ENCODE data around the gene PGLYRP4. TPM values are rescaled to one million over a fixed set of nuclear protein-coding genes. Genes with fewer than 3 reads are reported as not detected.

Gene PGLYRP4
- total and polyA plus RNA-seq, 12 donors, result not detected

- Histone ChIP-seq H3K36me3 (replicated peaks in 1 of 2) (no peaks in the 10 kb centered on the region), H3K4me1 (replicated peaks in 1 of 2) (peaks cover 0 to 3% of the 10 kb centered on the region in 2 donors), H3K27ac (peak overlapping the region in 1 of 5 donors; percentile 29), H3K9me3 (replicated peaks in 1 of 3) (no peaks in the 10 kb centered on the region), H3K27me3 (no peaks in the 10 kb centered on the region), H3K4me3 (no peak overlapping the region)
- intact Hi-C loops (cut with DNase I), result no loop called here
- TF ChIP-seq POLR2A (IDR thresholded peaks at IDR 0.05) (no peak), CTCF (IDR thresholded peaks at IDR 0.05) (no peak)
- no peak for DNase-seq
- 61 to 66% (median 65%) methylated on average over 14 to 17 of the region's 17 CpGs for WGBS, 4 donors
Observed at GRCh38 chr1:153389973-153390879, 41.6 kb upstream of the PGLYRP4 start.

- no peaks in the 10 kb centered on the region for H3K9me3 ChIP-seq (replicated peaks in 1 of 3)
Observed at GRCh38 chr1:153389401-153389800, 40.8 kb upstream of the PGLYRP4 start.

GRCh38 chr1:153387785-153388184, 39.1 kb upstream of the PGLYRP4 start:
- no peak overlapping the region for H3K4me3 ChIP-seq
- peaks cover 0 to 2% (median 0%) of the 10 kb centered on the region in 3 donors for H3K9me3 ChIP-seq (replicated peaks in 1 of 3)
- no peak overlapping the region for H3K27ac ChIP-seq
- H3K27me3 ChIP-seq, result no peaks in the 10 kb centered on the region
- 62 to 86% (median 75%) methylated on average over 4 of the region's 4 CpGs for WGBS, 4 donors
- intact Hi-C loops (cut with DNase I), result no loop called here
- H3K36me3 ChIP-seq (replicated peaks in 1 of 2), result no peaks in the 10 kb centered on the region
- no peak for DNase-seq
- H3K4me1 ChIP-seq (replicated peaks in 1 of 2), result peaks cover 0 to 3% of the 10 kb centered on the region in 2 donors
- TF ChIP-seq POLR2A (IDR thresholded peaks at IDR 0.05), result no peak
- TF ChIP-seq CTCF (IDR thresholded peaks at IDR 0.05), result no peak

More at GRCh38 chr1:153389401-153389800, 40.8 kb upstream of the PGLYRP4 start:
- Histone ChIP-seq H3K27ac (no peak overlapping the region), H3K27me3 (no peaks in the 10 kb centered on the region), H3K4me1 (replicated peaks in 1 of 2) (peaks cover 0 to 3% of the 10 kb centered on the region in 2 donors), H3K36me3 (replicated peaks in 1 of 2) (no peaks in the 10 kb centered on the region), H3K4me3 (no peak overlapping the region)
- intact Hi-C loops (cut with DNase I), result no loop called here
- TF ChIP-seq POLR2A (IDR thresholded peaks at IDR 0.05) (no peak), CTCF (IDR thresholded peaks at IDR 0.05) (no peak)
- DNase-seq, result no peak
- WGBS, 4 donors, result 71 to 100% (median 80%) methylated on average over 1 of the region's 1 CpG

GRCh38 chr1:153387001-153387400, 38.4 kb upstream of the PGLYRP4 start:
- intact Hi-C loops (cut with DNase I), result no loop called here
- WGBS, 4 donors, result 77 to 86% (median 80%) methylated on average over 4 of the region's 4 CpGs
- no peak for DNase-seq
- H3K27ac ChIP-seq, result peak overlapping the region in 1 of 5 donors; percentile 29
- no peak overlapping the region for H3K4me3 ChIP-seq
- H3K36me3 ChIP-seq (replicated peaks in 1 of 2), result no peaks in the 10 kb centered on the region
- TF ChIP-seq CTCF (IDR thresholded peaks at IDR 0.05), result no peak
- no peak for TF ChIP-seq POLR2A (IDR thresholded peaks at IDR 0.05)
- H3K4me1 ChIP-seq (replicated peaks in 1 of 2), result peaks cover 0 to 3% of the 10 kb centered on the region in 2 donors
- H3K9me3 ChIP-seq (replicated peaks in 1 of 3), result peaks cover 0 to 5% (median 0%) of the 10 kb centered on the region in 3 donors
- H3K27me3 ChIP-seq, result no peaks in the 10 kb centered on the region

All from adrenal gland (tissue), 12 donors.